Ishikawa (cell line): Measurements from ENCODE around the gene DPEP2NB.

Experiments used
- CEBPB ChIP-seq: IDR thresholded peaks from 2 replicates; pipeline ENCODE4 v1.6.1; 2012
- CREB1 ChIP-seq: IDR thresholded peaks from 2 replicates; pipeline ENCODE4 v1.6.1; 2012; ENCODE audit warnings: low read depth
- EGR1 ChIP-seq: IDR thresholded peaks from 2 replicates; pipeline ENCODE4 v1.6.1; 2012
- EP300 ChIP-seq: IDR thresholded peaks from 2 replicates; pipeline ENCODE4 v1.6.1; 2012; ENCODE audit warnings: borderline replicate concordance
- FOXM1 ChIP-seq: IDR thresholded peaks from 2 replicates; pipeline ENCODE4 v1.6.1; 2012; ENCODE audit warnings: low read depth, borderline replicate concordance
- MAX ChIP-seq: IDR thresholded peaks from 2 replicates; pipeline ENCODE4 v1.6.1; 2012
- NFIC ChIP-seq: IDR thresholded peaks from 2 replicates; pipeline ENCODE4 v1.6.1; 2012
- REST ChIP-seq: IDR thresholded peaks from 2 replicates; pipeline ENCODE4 v1.6.1; 2012; ENCODE audit warnings: low read depth, mild to moderate bottlenecking
- TAF1 ChIP-seq: IDR thresholded peaks from 2 replicates; pipeline ENCODE4 v1.6.1; 2012; ENCODE audit warnings: low read depth, mild to moderate bottlenecking
- TEAD4 ChIP-seq: IDR thresholded peaks from 2 replicates; pipeline ENCODE4 v1.6.1; 2012
- USF1 ChIP-seq: IDR thresholded peaks from 2 replicates; pipeline ENCODE4 v1.6.1; 2012
- YY1 ChIP-seq: IDR thresholded peaks from 2 replicates; pipeline ENCODE4 v1.6.1; 2012; ENCODE audit warnings: low read depth
- ZBTB7A ChIP-seq: IDR thresholded peaks from 2 replicates; pipeline ENCODE4 v1.6.1; 2012; ENCODE audit warnings: low read depth

- TF ChIP-seq EGR1 (no peak), CREB1 (no peak), EP300 (no peak), MAX (no peak), YY1 (no peak), NFIC (no peak), TEAD4 (no peak), ZBTB7A (no peak), TAF1 (no peak), REST (no peak), CEBPB (no peak), USF1 (no peak), FOXM1 (no peak)
Measured at GRCh38 chr16:68064791-68065365, 49.2 kb upstream of the DPEP2NB start.
